Measurements from ENCODE around the gene DPY19L1. TPM values are rescaled to one million over a fixed set of nuclear protein-coding genes. Genes with fewer than 3 reads are reported as not detected.

The DPY19L1 gene
- total RNA-seq, 1 donor: 27.1 TPM

- no peak overlapping the region for H3K4me2 ChIP-seq (ENCODE audit: insufficient read depth, low read length)
- DNase-seq (ENCODE audit: insufficient read length, low spot score, missing footprints): no peak
- H3K36me3 ChIP-seq (ENCODE audit: insufficient read depth, low read length): no peaks in the 10 kb centered on the region
- H4K20me1 ChIP-seq (ENCODE audit: insufficient read depth, low read length): peaks cover 22% of the 10 kb centered on the region
- no peaks in the 10 kb centered on the region for H3K9me3 ChIP-seq (ENCODE audit: low read depth, low read length)
- H3K27me3 ChIP-seq (ENCODE audit: insufficient read depth, low read length): no peaks in the 10 kb centered on the region
- peaks cover 7% of the 10 kb centered on the region for H3K4me1 ChIP-seq (ENCODE audit: insufficient read depth, low read length)
- TF ChIP-seq, protein P1, sequence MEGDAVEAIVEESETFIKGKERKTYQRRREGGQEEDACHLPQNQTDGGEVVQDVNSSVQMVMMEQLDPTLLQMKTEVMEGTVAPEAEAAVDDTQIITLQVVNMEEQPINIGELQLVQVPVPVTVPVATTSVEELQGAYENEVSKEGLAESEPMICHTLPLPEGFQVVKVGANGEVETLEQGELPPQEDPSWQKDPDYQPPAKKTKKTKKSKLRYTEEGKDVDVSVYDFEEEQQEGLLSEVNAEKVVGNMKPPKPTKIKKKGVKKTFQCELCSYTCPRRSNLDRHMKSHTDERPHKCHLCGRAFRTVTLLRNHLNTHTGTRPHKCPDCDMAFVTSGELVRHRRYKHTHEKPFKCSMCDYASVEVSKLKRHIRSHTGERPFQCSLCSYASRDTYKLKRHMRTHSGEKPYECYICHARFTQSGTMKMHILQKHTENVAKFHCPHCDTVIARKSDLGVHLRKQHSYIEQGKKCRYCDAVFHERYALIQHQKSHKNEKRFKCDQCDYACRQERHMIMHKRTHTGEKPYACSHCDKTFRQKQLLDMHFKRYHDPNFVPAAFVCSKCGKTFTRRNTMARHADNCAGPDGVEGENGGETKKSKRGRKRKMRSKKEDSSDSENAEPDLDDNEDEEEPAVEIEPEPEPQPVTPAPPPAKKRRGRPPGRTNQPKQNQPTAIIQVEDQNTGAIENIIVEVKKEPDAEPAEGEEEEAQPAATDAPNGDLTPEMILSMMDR (IDR thresholded peaks at IDR 0.05; ENCODE audit: extremely low read depth, low read depth, low read length): no peak
- H3K4me3 ChIP-seq (ENCODE audit: insufficient read depth, low read length): no peak overlapping the region
- peaks cover 37% of the 10 kb centered on the region for H3K79me2 ChIP-seq (ENCODE audit: insufficient read depth, low read length)
- no peak overlapping the region for H2AFZ ChIP-seq (ENCODE audit: low read length)
- H3K27ac ChIP-seq (ENCODE audit: low read depth, low read length): no peak overlapping the region
Observed at GRCh38 chr7:35022725-35023124, 14.6 kb downstream of the DPY19L1 start.

DNA sequence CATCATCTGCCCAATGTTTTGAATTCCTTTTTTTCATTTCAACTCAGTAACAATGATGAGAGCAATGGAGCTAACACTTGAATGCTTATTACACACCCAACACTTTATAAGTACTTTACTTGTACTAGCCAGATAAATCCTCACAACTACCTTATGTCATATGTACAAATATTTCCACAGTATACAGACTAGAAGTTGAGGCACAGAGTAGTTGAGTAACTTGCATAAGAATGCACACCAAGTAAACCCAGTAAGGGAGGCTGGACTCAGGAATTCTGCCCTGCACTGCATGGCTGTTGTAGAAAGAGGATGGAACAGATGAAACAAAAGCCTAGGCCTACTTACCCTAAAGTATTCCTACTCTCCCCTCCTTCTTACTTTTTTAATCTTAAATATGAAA is 15.8 kb downstream of the DPY19L1 start:
- Histone ChIP-seq H2AFZ (ENCODE audit: low read length) (no peak overlapping the region), H3K4me3 (ENCODE audit: insufficient read depth, low read length) (no peak overlapping the region), H3K79me2 (ENCODE audit: insufficient read depth, low read length) (peaks cover 37% of the 10 kb centered on the region), H3K4me1 (ENCODE audit: insufficient read depth, low read length) (peaks cover 7% of the 10 kb centered on the region), H3K27ac (ENCODE audit: low read depth, low read length) (no peak overlapping the region), H3K36me3 (ENCODE audit: insufficient read depth, low read length) (no peaks in the 10 kb centered on the region), H3K4me2 (ENCODE audit: insufficient read depth, low read length) (no peak overlapping the region), H3K9me3 (ENCODE audit: low read depth, low read length) (no peaks in the 10 kb centered on the region), H3K27me3 (ENCODE audit: insufficient read depth, low read length) (no peaks in the 10 kb centered on the region), H4K20me1 (ENCODE audit: insufficient read depth, low read length) (peaks cover 22% of the 10 kb centered on the region)
- DNase-seq (ENCODE audit: insufficient read length, low spot score, missing footprints): no peak
- TF ChIP-seq, protein P1 (IDR thresholded peaks at IDR 0.05; ENCODE audit: extremely low read depth, low read depth, low read length): no peak

- Histone ChIP-seq H3K36me3 (ENCODE audit: insufficient read depth, low read length) (no peaks in the 10 kb centered on the region), H3K27ac (ENCODE audit: low read depth, low read length) (no peak overlapping the region), H3K4me3 (ENCODE audit: insufficient read depth, low read length) (no peak overlapping the region), H4K20me1 (ENCODE audit: insufficient read depth, low read length) (peaks cover 9% of the 10 kb centered on the region), H3K4me1 (ENCODE audit: insufficient read depth, low read length) (no peaks in the 10 kb centered on the region), H3K9me3 (ENCODE audit: low read depth, low read length) (no peaks in the 10 kb centered on the region), H3K79me2 (ENCODE audit: insufficient read depth, low read length) (peaks cover 24% of the 10 kb centered on the region), H3K27me3 (ENCODE audit: insufficient read depth, low read length) (no peaks in the 10 kb centered on the region), H2AFZ (ENCODE audit: low read length) (no peak overlapping the region), H3K4me2 (ENCODE audit: insufficient read depth, low read length) (no peak overlapping the region)
- TF ChIP-seq, protein P1 (IDR thresholded peaks at IDR 0.05; ENCODE audit: extremely low read depth, low read depth, low read length): no peak
- no peak for DNase-seq (ENCODE audit: insufficient read length, low spot score, missing footprints)
Observed at GRCh38 chr7:35019801-35020200, 17.5 kb downstream of the DPY19L1 start.

- Histone ChIP-seq H3K9me3 (ENCODE audit: low read depth, low read length) (no peaks in the 10 kb centered on the region), H3K79me2 (ENCODE audit: insufficient read depth, low read length) (peaks cover 19% of the 10 kb centered on the region), H3K4me3 (ENCODE audit: insufficient read depth, low read length) (no peak overlapping the region), H4K20me1 (ENCODE audit: insufficient read depth, low read length) (peaks cover 8% of the 10 kb centered on the region), H3K36me3 (ENCODE audit: insufficient read depth, low read length) (no peaks in the 10 kb centered on the region), H3K27ac (ENCODE audit: low read depth, low read length) (no peak overlapping the region), H2AFZ (ENCODE audit: low read length) (no peak overlapping the region), H3K27me3 (ENCODE audit: insufficient read depth, low read length) (no peaks in the 10 kb centered on the region), H3K4me2 (ENCODE audit: insufficient read depth, low read length) (no peak overlapping the region), H3K4me1 (ENCODE audit: insufficient read depth, low read length) (no peaks in the 10 kb centered on the region)
- no peak for DNase-seq (ENCODE audit: insufficient read length, low spot score, missing footprints)
- TF ChIP-seq, protein P1 (IDR thresholded peaks at IDR 0.05; ENCODE audit: extremely low read depth, low read depth, low read length): no peak
Observed at GRCh38 chr7:35019179-35019729, 18.0 kb downstream of the DPY19L1 start.
